ENCODE measurements around the gene PDE6D.
A peak's percentile ranks its signal among the peaks of the same experiment; 100 is the strongest.

The PDE6D gene

GRCh38 chr2:231717281-231718171, 63.6 kb downstream of the PDE6D start:
- Histone ChIP-seq H4K8ac (ENCODE audit: low read depth, low read length) (no peak overlapping the region), H3K4me2 (ENCODE audit: insufficient read depth, low read length, poor library complexity, severe bottlenecking) (no peak overlapping the region), H3K27me3 (ENCODE audit: control insufficient read depth in 3 of 3, insufficient read depth in 3 of 3, low read depth in 1 of 3, low read length in 3 of 3) (no peaks in the 10 kb centered on the region), H2BK5ac (ENCODE audit: low read length) (no peak overlapping the region), H3K9ac (ENCODE audit: low read depth, low read length, poor library complexity) (no peak overlapping the region), H2BK120ac (ENCODE audit: low read depth, low read length) (no peak overlapping the region), H4K91ac (ENCODE audit: low read depth, low read length, poor library complexity) (no peak overlapping the region), H3K4ac (ENCODE audit: low read length) (no peak overlapping the region), H2BK15ac (ENCODE audit: low read length) (no peak overlapping the region), H2AK5ac (ENCODE audit: low read depth, low read length) (no peak overlapping the region), H2AFZ (ENCODE audit: low read length) (no peak overlapping the region), H3K14ac (ENCODE audit: low read length) (no peak overlapping the region), H3K4me3 (ENCODE audit: low read length in 2 of 2) (no peak overlapping the region), H3K18ac (ENCODE audit: low read length) (no peak overlapping the region), H3K36me3 (replicated peaks in 1 of 2; ENCODE audit: control insufficient read depth in 2 of 2, insufficient read depth in 2 of 2, low read length in 2 of 2) (peaks cover 10 to 13% of the 10 kb centered on the region in 2 donors), H3K4me1 (ENCODE audit: control insufficient read depth in 2 of 2, insufficient read depth in 1 of 2, low read depth in 1 of 2, low read length in 2 of 2) (peaks cover 3 to 21% of the 10 kb centered on the region in 2 donors), H3K23ac (ENCODE audit: low read depth, low read length, poor library complexity) (no peak overlapping the region), H3K27ac (replicated peaks; ENCODE audit: low read length) (no peak overlapping the region), H3K9me3 (replicated peaks in 1 of 2; ENCODE audit: control insufficient read depth in 2 of 2, insufficient read depth in 1 of 2, low read depth in 1 of 2, low read length in 2 of 2) (no peaks in the 10 kb centered on the region), H2BK12ac (ENCODE audit: low read length) (no peak overlapping the region), H3K79me1 (ENCODE audit: low read depth, low read length) (peaks cover 2% of the 10 kb centered on the region)
- no peak for DNase-seq (ENCODE audit: low spot score)
- WGBS, 2 donors (ENCODE audit: extremely low coverage in 2 of 2, insufficient read length in 2 of 2, insufficient replicate concordance in 1 of 2) = no CpG with 5 or more reads among the region's 13 CpGs

- peak overlapping the region; percentile 4 for H2BK120ac ChIP-seq (ENCODE audit: low read depth, low read length)
- no peaks in the 10 kb centered on the region for H3K27me3 ChIP-seq (ENCODE audit: control insufficient read depth in 3 of 3, insufficient read depth in 3 of 3, low read depth in 1 of 3, low read length in 3 of 3)
- H2BK5ac ChIP-seq (ENCODE audit: low read length) = no peak overlapping the region
- H2BK15ac ChIP-seq (ENCODE audit: low read length) = no peak overlapping the region
- no peak overlapping the region for H4K8ac ChIP-seq (ENCODE audit: low read depth, low read length)
- H2AFZ ChIP-seq (ENCODE audit: low read length) = no peak overlapping the region
- peak overlapping the region; percentile 3 for H3K18ac ChIP-seq (ENCODE audit: low read length)
- peak overlapping the region; percentile 66 for H2AK5ac ChIP-seq (ENCODE audit: low read depth, low read length)
- H4K91ac ChIP-seq (ENCODE audit: low read depth, low read length, poor library complexity) = no peak overlapping the region
- no peak overlapping the region for H3K23ac ChIP-seq (ENCODE audit: low read depth, low read length, poor library complexity)
- H2BK12ac ChIP-seq (ENCODE audit: low read length) = peak overlapping the region; percentile 87
- no peak overlapping the region for H3K4ac ChIP-seq (ENCODE audit: low read length)
- no peak overlapping the region for H3K4me2 ChIP-seq (ENCODE audit: insufficient read depth, low read length, poor library complexity, severe bottlenecking)
- H3K4me3 ChIP-seq (ENCODE audit: low read length in 2 of 2) = no peak overlapping the region
- no peak overlapping the region for H3K27ac ChIP-seq (replicated peaks; ENCODE audit: low read length)
- H3K14ac ChIP-seq (ENCODE audit: low read length) = no peak overlapping the region
- DNase-seq (ENCODE audit: low spot score) = no peak
- peaks cover 18 to 21% of the 10 kb centered on the region in 2 donors for H3K36me3 ChIP-seq (replicated peaks in 1 of 2; ENCODE audit: control insufficient read depth in 2 of 2, insufficient read depth in 2 of 2, low read length in 2 of 2)
- H3K79me1 ChIP-seq (ENCODE audit: low read depth, low read length) = peaks cover 2% of the 10 kb centered on the region
- no peaks in the 10 kb centered on the region for H3K9me3 ChIP-seq (replicated peaks in 1 of 2; ENCODE audit: control insufficient read depth in 2 of 2, insufficient read depth in 1 of 2, low read depth in 1 of 2, low read length in 2 of 2)
- peak overlapping the region; percentile 78 for H3K9ac ChIP-seq (ENCODE audit: low read depth, low read length, poor library complexity)
- WGBS, 2 donors (ENCODE audit: extremely low coverage in 2 of 2, insufficient read length in 2 of 2, insufficient replicate concordance in 1 of 2) = no CpG with 5 or more reads among the region's 11 CpGs
- H3K4me1 ChIP-seq (ENCODE audit: control insufficient read depth in 2 of 2, insufficient read depth in 1 of 2, low read depth in 1 of 2, low read length in 2 of 2) = peaks cover 11 to 27% of the 10 kb centered on the region in 2 donors
Measured at GRCh38 chr2:231716666-231717280, 64.3 kb downstream of the PDE6D start.

- Histone ChIP-seq H2AK5ac (ENCODE audit: low read depth, low read length) (peak overlapping the region; percentile 73), H4K91ac (ENCODE audit: low read depth, low read length, poor library complexity) (peak overlapping the region; percentile 97), H2AFZ (ENCODE audit: low read length) (no peak overlapping the region), H3K4ac (ENCODE audit: low read length) (no peak overlapping the region), H3K4me3 (ENCODE audit: low read length in 2 of 2) (no peak overlapping the region), H3K79me1 (ENCODE audit: low read depth, low read length) (no peaks in the 10 kb centered on the region), H2BK120ac (ENCODE audit: low read depth, low read length) (peak overlapping the region; percentile 4), H3K23ac (ENCODE audit: low read depth, low read length, poor library complexity) (peak overlapping the region; percentile 83), H3K36me3 (replicated peaks in 1 of 2; ENCODE audit: control insufficient read depth in 2 of 2, insufficient read depth in 2 of 2, low read length in 2 of 2) (peaks cover 25 to 27% of the 10 kb centered on the region in 2 donors), H2BK15ac (ENCODE audit: low read length) (peak overlapping the region; percentile 79), H3K9me3 (replicated peaks in 1 of 2; ENCODE audit: control insufficient read depth in 2 of 2, insufficient read depth in 1 of 2, low read depth in 1 of 2, low read length in 2 of 2) (no peaks in the 10 kb centered on the region), H4K8ac (ENCODE audit: low read depth, low read length) (no peak overlapping the region), H3K9ac (ENCODE audit: low read depth, low read length, poor library complexity) (peak overlapping the region; percentile 78), H3K27ac (replicated peaks; ENCODE audit: low read length) (no peak overlapping the region), H3K14ac (ENCODE audit: low read length) (no peak overlapping the region), H3K4me2 (ENCODE audit: insufficient read depth, low read length, poor library complexity, severe bottlenecking) (no peak overlapping the region), H3K27me3 (ENCODE audit: control insufficient read depth in 3 of 3, insufficient read depth in 3 of 3, low read depth in 1 of 3, low read length in 3 of 3) (no peaks in the 10 kb centered on the region), H3K4me1 (ENCODE audit: control insufficient read depth in 2 of 2, insufficient read depth in 1 of 2, low read depth in 1 of 2, low read length in 2 of 2) (peaks cover 17 to 28% of the 10 kb centered on the region in 2 donors), H3K18ac (ENCODE audit: low read length) (peak overlapping the region; percentile 3), H2BK5ac (ENCODE audit: low read length) (peak overlapping the region; percentile 25), H2BK12ac (ENCODE audit: low read length) (peak overlapping the region; percentile 87)
- DNase-seq (ENCODE audit: low spot score) = no peak
- WGBS, 2 donors (ENCODE audit: extremely low coverage in 2 of 2, insufficient read length in 2 of 2, insufficient replicate concordance in 1 of 2) = no CpG with 5 or more reads among the region's 8 CpGs
Measured at GRCh38 chr2:231715988-231716616, 65.0 kb downstream of the PDE6D start.

- no peaks in the 10 kb centered on the region for H3K27me3 ChIP-seq (ENCODE audit: control insufficient read depth in 3 of 3, insufficient read depth in 3 of 3, low read depth in 1 of 3, low read length in 3 of 3)
- H2BK12ac ChIP-seq (ENCODE audit: low read length) = peak overlapping the region; percentile 14
- H3K4me1 ChIP-seq (ENCODE audit: control insufficient read depth in 2 of 2, insufficient read depth in 1 of 2, low read depth in 1 of 2, low read length in 2 of 2) = peaks cover 19 to 29% of the 10 kb centered on the region in 2 donors
- H3K14ac ChIP-seq (ENCODE audit: low read length) = no peak overlapping the region
- peak overlapping the region; percentile 69 for H3K4ac ChIP-seq (ENCODE audit: low read length)
- peak overlapping the region; percentile 50 for H3K9ac ChIP-seq (ENCODE audit: low read depth, low read length, poor library complexity)
- WGBS, 2 donors (ENCODE audit: extremely low coverage in 2 of 2, insufficient read length in 2 of 2, insufficient replicate concordance in 1 of 2) = no CpG with 5 or more reads among the region's 5 CpGs
- H2AFZ ChIP-seq (ENCODE audit: low read length) = no peak overlapping the region
- peaks cover 26 to 34% of the 10 kb centered on the region in 2 donors for H3K36me3 ChIP-seq (replicated peaks in 1 of 2; ENCODE audit: control insufficient read depth in 2 of 2, insufficient read depth in 2 of 2, low read length in 2 of 2)
- no peak overlapping the region for H3K27ac ChIP-seq (replicated peaks; ENCODE audit: low read length)
- peak overlapping the region; percentile 25 for H2BK5ac ChIP-seq (ENCODE audit: low read length)
- no peak overlapping the region for H3K4me2 ChIP-seq (ENCODE audit: insufficient read depth, low read length, poor library complexity, severe bottlenecking)
- H3K23ac ChIP-seq (ENCODE audit: low read depth, low read length, poor library complexity) = peak overlapping the region; percentile 83
- no peak overlapping the region for H2BK120ac ChIP-seq (ENCODE audit: low read depth, low read length)
- no peaks in the 10 kb centered on the region for H3K79me1 ChIP-seq (ENCODE audit: low read depth, low read length)
- DNase-seq (ENCODE audit: low spot score) = no peak
- H4K8ac ChIP-seq (ENCODE audit: low read depth, low read length) = no peak overlapping the region
- peak overlapping the region; percentile 79 for H2BK15ac ChIP-seq (ENCODE audit: low read length)
- no peak overlapping the region for H3K4me3 ChIP-seq (ENCODE audit: low read length in 2 of 2)
- peak overlapping the region; percentile 97 for H4K91ac ChIP-seq (ENCODE audit: low read depth, low read length, poor library complexity)
- H3K9me3 ChIP-seq (replicated peaks in 1 of 2; ENCODE audit: control insufficient read depth in 2 of 2, insufficient read depth in 1 of 2, low read depth in 1 of 2, low read length in 2 of 2) = no peaks in the 10 kb centered on the region
- H3K18ac ChIP-seq (ENCODE audit: low read length) = no peak overlapping the region
- H2AK5ac ChIP-seq (ENCODE audit: low read depth, low read length) = peak overlapping the region; percentile 73
Measured at GRCh38 chr2:231715499-231715837, 65.6 kb downstream of the PDE6D start.

All from neuronal stem cell (in vitro differentiated cells).